GM12878 (cell line): ENCODE measurements around the gene HOXC9. TPM values are rescaled to one million over a fixed set of nuclear protein-coding genes. Genes with fewer than 3 reads are reported as not detected.

Experiments
- BMI1 ChIP-seq: fragments of 450-650 bp; IDR thresholded peaks from 2 replicates; pipeline ENCODE4 v1.6.1; 2016; ENCODE audit warnings: mild to moderate bottlenecking, moderate library complexity, borderline replicate concordance
- CBFB ChIP-seq: IDR thresholded peaks from 2 replicates; pipeline ENCODE4 v1.6.1; 2016; ENCODE audit warnings: antibody characterized with exemption, low read depth
- HDAC6 ChIP-seq: fragments of 200-600 bp; sonication (generic); IDR thresholded peaks from one replicate; pipeline ENCODE4 v1.8.0; 2017; ENCODE audit warnings: antibody characterized with exemption; ENCODE audit not compliant: unreplicated experiment
- HDGF ChIP-seq: fragments of 450-650 bp; IDR thresholded peaks from 2 replicates; pipeline ENCODE4 v1.6.1; 2016; ENCODE audit warnings: antibody characterized with exemption
- NFIC ChIP-seq: IDR thresholded peaks from 2 replicates; pipeline ENCODE4 v1.6.1; 2012; ENCODE audit warnings: low read depth, mild to moderate bottlenecking, inconsistent platforms, low read length, moderate library complexity
- NR2C2 ChIP-seq: IDR thresholded peaks from 2 replicates; pipeline ENCODE4 v1.6.1; 2011; ENCODE audit warnings: borderline replicate concordance, low read depth; ENCODE audit not compliant: control insufficient read depth, insufficient read length
- POLR2AphosphoS2 ChIP-seq: IDR thresholded peaks from 2 replicates; pipeline ENCODE4 v1.6.1; 2011; ENCODE audit warnings: low read depth, mild to moderate bottlenecking, low read length, improper control_type of control experiment, moderate library complexity
- RAD21 ChIP-seq: IDR thresholded peaks from 2 replicates; pipeline ENCODE4 v1.6.1; 2011; ENCODE audit warnings: mild to moderate bottlenecking, low read depth, low read length, moderate library complexity; ENCODE audit not compliant: insufficient read depth
- RAD51 ChIP-seq: fragments of 450-650 bp; IDR thresholded peaks from 2 replicates; pipeline ENCODE4 v1.6.1; 2016; ENCODE audit warnings: moderate library complexity, mild to moderate bottlenecking, inconsistent platforms
- SIN3A ChIP-seq: IDR thresholded peaks from 2 replicates; pipeline ENCODE4 v1.6.1; 2012; ENCODE audit warnings: low read depth, low read length, improper control_type of control experiment
- SMARCA5 ChIP-seq: fragments of 450-650 bp; IDR thresholded peaks from 2 replicates; pipeline ENCODE4 v1.6.1; 2017; ENCODE audit warnings: mild to moderate bottlenecking
- STAT3 ChIP-seq: IDR thresholded peaks from 2 replicates; pipeline ENCODE4 v1.6.1; 2011; ENCODE audit warnings: low read depth, low read length, improper control_type of control experiment
- YBX1 ChIP-seq: fragments of 450-650 bp; IDR thresholded peaks from 2 replicates; pipeline ENCODE4 v1.6.1; 2016; ENCODE audit warnings: antibody characterized with exemption
- ZBED1 ChIP-seq: IDR thresholded peaks from 2 replicates; pipeline ENCODE4 v1.6.1; 2016; ENCODE audit warnings: borderline replicate concordance
- ZNF24 ChIP-seq: fragments of 450-650 bp; IDR thresholded peaks from 2 replicates; pipeline ENCODE4 v1.6.1; 2017; ENCODE audit warnings: antibody characterized with exemption, mild to moderate bottlenecking
- polyA plus RNA-seq, 11 experiments: library from polyadenylated mRNA; depleted of rRNA in 4 of 11; unstranded in 6 of 11; stranded (reverse) in 5 of 11; fragments of >200 nt; fragmentation: Nextera tagmentation in 4 of 11; fragmentation: Illumina TruSeq in 1 of 11; extraction: Ambion mirVana in 4 of 11; extraction: Trizol in 1 of 11; gene quantifications; 1 replicate in 1 of 11; 2 replicates in 10 of 11; pipeline versions ENCODE4 v1.2.1 to v1.2.3, GENCODE V29; 2011 to 2016; ENCODE audit warnings: inconsistent platforms in 2 of 11, missing spikeins in 2 of 11, low read depth in 1 of 11
- total RNA-seq, 4 experiments: library from RNA; depleted of rRNA in 3 of 4; stranded (reverse); fragments of >200 nt in 3 of 4; fragmentation: Illumina TruSeq in 1 of 4; extraction: Trizol in 1 of 4; gene quantifications; 2 replicates each; pipeline versions ENCODE4 v1.2.1 to v1.2.3, GENCODE V29; 2013 to 2021
- TF ChIP-seq, protein P1 (sequence below): fragments of 450-650 bp; formaldehyde crosslinking; IDR thresholded peaks from 2 replicates; pipeline ENCODE4 v1.4.0; 2022; ENCODE audit warnings: mild to moderate bottlenecking, moderate library complexity
- TF ChIP-seq, protein P2 (sequence below): fragments of 150-350 bp; IDR thresholded peaks from 2 replicates; pipeline ENCODE4 v1.6.1; 2016; ENCODE audit warnings: low read depth, low read length
- TF ChIP-seq, protein P3 (sequence below): fragments of 450-650 bp; conservative IDR thresholded peaks from 2 replicates; pipeline ENCODE4 v1.6.1; 2017; ENCODE audit warnings: mild to moderate bottlenecking, moderate library complexity
- TF ChIP-seq, protein P4 (sequence below): IDR thresholded peaks from 2 replicates; pipeline ENCODE4 v1.6.1; 2011; ENCODE audit warnings: low read depth, mild to moderate bottlenecking, low read length, moderate library complexity, borderline replicate concordance; ENCODE audit errors: extremely low read depth
- TF ChIP-seq, protein P5 (sequence below): fragments of 450-650 bp; IDR thresholded peaks from 2 replicates; pipeline ENCODE4 v1.6.1; 2017; ENCODE audit warnings: mild to moderate bottlenecking, low read depth, inconsistent platforms; ENCODE audit not compliant: poor library complexity, severe bottlenecking

HOXC9 gene
- total and polyA plus RNA-seq, 10 of the 15 experiments (the other 5 are each of a cell fraction or from before 2014, with no cell fraction given), result not detected

DNA sequence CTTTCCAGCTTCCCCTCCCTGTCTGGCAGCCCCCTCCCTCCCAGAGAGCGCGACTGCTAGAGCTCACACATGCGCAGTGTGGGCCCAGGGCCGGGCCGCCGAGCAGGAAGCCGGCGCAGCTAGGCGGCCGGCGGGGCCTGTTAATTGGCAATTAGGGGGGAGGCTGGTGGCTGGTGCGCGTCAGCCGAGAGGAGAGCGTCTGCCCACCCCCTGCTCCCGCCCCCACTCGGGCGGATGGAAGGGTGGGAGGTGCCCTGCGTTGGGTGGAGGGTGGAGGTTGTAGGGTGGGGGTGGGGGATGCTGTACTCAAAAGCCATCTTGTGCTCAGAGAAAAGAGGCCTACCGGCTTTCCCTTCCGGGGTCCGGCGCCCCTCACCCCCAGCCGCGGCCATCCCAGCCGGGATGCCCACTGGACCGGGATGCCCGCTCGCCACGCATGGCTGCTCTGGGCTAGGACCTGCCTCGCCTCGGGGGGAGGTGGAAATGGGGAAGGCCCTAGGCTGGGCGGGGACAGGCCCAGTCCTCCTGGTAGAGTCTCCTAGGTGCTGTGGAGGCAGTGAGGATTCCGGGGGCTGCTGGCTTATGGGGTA lies 18.0 kb downstream of the HOXC9 start (continued):
- TF ChIP-seq ZNF24 (no peak), HDAC6 (no peak), RAD51 (no peak), NR2C2 (no peak), SMARCA5 (no peak), SIN3A (no peak), YBX1 (no peak), ZBED1 (no peak), RAD21 (no peak), HDGF (no peak; the same call in 1 of the 2 replicates), POLR2AphosphoS2 (no peak), CBFB (no peak), STAT3 (no peak), NFIC (no peak), BMI1 (no peak)
- TF ChIP-seq, protein P1, sequence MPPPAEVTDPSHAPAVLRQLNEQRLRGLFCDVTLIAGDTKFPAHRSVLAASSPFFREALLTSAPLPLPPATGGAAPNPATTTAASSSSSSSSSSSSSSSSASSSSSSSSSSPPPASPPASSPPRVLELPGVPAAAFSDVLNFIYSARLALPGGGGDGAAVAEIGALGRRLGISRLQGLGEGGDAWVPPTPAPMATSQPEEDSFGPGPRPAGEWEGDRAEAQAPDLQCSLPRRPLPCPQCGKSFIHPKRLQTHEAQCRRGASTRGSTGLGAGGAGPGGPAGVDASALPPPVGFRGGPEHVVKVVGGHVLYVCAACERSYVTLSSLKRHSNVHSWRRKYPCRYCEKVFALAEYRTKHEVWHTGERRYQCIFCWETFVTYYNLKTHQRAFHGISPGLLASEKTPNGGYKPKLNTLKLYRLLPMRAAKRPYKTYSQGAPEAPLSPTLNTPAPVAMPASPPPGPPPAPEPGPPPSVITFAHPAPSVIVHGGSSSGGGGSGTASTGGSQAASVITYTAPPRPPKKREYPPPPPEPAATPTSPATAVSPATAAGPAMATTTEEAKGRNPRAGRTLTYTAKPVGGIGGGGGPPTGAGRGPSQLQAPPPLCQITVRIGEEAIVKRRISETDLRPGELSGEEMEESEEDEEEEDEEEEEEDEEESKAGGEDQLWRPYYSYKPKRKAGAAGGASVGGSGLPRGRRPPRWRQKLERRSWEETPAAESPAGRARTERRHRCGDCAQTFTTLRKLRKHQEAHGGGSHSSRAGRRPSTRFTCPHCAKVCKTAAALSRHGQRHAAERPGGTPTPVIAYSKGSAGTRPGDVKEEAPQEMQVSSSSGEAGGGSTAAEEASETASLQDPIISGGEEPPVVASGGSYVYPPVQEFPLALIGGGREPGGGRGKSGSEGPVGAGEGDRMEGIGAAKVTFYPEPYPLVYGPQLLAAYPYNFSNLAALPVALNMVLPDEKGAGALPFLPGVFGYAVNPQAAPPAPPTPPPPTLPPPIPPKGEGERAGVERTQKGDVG (CRISPR knock-in tag), result no peak
- TF ChIP-seq, protein P2, sequence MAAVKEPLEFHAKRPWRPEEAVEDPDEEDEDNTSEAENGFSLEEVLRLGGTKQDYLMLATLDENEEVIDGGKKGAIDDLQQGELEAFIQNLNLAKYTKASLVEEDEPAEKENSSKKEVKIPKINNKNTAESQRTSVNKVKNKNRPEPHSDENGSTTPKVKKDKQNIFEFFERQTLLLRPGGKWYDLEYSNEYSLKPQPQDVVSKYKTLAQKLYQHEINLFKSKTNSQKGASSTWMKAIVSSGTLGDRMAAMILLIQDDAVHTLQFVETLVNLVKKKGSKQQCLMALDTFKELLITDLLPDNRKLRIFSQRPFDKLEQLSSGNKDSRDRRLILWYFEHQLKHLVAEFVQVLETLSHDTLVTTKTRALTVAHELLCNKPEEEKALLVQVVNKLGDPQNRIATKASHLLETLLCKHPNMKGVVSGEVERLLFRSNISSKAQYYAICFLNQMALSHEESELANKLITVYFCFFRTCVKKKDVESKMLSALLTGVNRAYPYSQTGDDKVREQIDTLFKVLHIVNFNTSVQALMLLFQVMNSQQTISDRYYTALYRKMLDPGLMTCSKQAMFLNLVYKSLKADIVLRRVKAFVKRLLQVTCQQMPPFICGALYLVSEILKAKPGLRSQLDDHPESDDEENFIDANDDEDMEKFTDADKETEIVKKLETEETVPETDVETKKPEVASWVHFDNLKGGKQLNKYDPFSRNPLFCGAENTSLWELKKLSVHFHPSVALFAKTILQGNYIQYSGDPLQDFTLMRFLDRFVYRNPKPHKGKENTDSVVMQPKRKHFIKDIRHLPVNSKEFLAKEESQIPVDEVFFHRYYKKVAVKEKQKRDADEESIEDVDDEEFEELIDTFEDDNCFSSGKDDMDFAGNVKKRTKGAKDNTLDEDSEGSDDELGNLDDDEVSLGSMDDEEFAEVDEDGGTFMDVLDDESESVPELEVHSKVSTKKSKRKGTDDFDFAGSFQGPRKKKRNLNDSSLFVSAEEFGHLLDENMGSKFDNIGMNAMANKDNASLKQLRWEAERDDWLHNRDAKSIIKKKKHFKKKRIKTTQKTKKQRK, result no peak
- TF ChIP-seq, protein P3, sequence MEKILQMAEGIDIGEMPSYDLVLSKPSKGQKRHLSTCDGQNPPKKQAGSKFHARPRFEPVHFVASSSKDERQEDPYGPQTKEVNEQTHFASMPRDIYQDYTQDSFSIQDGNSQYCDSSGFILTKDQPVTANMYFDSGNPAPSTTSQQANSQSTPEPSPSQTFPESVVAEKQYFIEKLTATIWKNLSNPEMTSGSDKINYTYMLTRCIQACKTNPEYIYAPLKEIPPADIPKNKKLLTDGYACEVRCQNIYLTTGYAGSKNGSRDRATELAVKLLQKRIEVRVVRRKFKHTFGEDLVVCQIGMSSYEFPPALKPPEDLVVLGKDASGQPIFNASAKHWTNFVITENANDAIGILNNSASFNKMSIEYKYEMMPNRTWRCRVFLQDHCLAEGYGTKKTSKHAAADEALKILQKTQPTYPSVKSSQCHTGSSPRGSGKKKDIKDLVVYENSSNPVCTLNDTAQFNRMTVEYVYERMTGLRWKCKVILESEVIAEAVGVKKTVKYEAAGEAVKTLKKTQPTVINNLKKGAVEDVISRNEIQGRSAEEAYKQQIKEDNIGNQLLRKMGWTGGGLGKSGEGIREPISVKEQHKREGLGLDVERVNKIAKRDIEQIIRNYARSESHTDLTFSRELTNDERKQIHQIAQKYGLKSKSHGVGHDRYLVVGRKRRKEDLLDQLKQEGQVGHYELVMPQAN, result no peak
- TF ChIP-seq, protein P4, sequence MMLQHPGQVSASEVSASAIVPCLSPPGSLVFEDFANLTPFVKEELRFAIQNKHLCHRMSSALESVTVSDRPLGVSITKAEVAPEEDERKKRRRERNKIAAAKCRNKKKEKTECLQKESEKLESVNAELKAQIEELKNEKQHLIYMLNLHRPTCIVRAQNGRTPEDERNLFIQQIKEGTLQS, result no peak
- TF ChIP-seq, protein P5, sequence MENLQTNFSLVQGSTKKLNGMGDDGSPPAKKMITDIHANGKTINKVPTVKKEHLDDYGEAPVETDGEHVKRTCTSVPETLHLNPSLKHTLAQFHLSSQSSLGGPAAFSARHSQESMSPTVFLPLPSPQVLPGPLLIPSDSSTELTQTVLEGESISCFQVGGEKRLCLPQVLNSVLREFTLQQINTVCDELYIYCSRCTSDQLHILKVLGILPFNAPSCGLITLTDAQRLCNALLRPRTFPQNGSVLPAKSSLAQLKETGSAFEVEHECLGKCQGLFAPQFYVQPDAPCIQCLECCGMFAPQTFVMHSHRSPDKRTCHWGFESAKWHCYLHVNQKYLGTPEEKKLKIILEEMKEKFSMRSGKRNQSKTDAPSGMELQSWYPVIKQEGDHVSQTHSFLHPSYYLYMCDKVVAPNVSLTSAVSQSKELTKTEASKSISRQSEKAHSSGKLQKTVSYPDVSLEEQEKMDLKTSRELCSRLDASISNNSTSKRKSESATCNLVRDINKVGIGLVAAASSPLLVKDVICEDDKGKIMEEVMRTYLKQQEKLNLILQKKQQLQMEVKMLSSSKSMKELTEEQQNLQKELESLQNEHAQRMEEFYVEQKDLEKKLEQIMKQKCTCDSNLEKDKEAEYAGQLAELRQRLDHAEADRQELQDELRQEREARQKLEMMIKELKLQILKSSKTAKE, result no peak
